Sciatic nerve (tissue), 2 donors: Measurements from ENCODE around the gene PI16. TPM values are rescaled to one million over a fixed set of nuclear protein-coding genes. Genes with fewer than 3 reads are reported as not detected.
"Not testable (repeated sequence)": the region's sequence is repeated elsewhere in the genome, so short reads cannot be mapped to it uniquely, and the experiment has no call there.

Experiments
- ATAC-seq: fragments of 200-7000 bp; cut with Tn5 transposase; one replicate; pipeline ENCODE4 v1.9.1; 2020; ENCODE audit warnings: mild to moderate bottlenecking, moderate library complexity
- DNase-seq: peaks from one replicate; pipeline ENCODE4 v3.0.0-alpha.2; 2020; ENCODE audit warnings: low spot score
- intact Hi-C: fragments of 100-400 bp; cut with DNase I; formaldehyde crosslinking; loops from one replicate; pipeline ENCODE4 v1.14.2; 2022
- total RNA-seq: library from RNA; stranded (reverse); fragmentation: NEBNext Ultra II Directional; extraction: Animal tissue kit (Norgen Biotek cat#: 25700); gene quantifications from one replicate; pipeline ENCODE4 v1.2.1, GENCODE V29; 2021
- donor health status: DM: no; HTN: no; CAD: no.
- donor health status: DM: no; HTN: no; CAD: no.

PI16 gene
- total RNA-seq, 1 donor from 2014 or later = 91.7 TPM

DNA sequence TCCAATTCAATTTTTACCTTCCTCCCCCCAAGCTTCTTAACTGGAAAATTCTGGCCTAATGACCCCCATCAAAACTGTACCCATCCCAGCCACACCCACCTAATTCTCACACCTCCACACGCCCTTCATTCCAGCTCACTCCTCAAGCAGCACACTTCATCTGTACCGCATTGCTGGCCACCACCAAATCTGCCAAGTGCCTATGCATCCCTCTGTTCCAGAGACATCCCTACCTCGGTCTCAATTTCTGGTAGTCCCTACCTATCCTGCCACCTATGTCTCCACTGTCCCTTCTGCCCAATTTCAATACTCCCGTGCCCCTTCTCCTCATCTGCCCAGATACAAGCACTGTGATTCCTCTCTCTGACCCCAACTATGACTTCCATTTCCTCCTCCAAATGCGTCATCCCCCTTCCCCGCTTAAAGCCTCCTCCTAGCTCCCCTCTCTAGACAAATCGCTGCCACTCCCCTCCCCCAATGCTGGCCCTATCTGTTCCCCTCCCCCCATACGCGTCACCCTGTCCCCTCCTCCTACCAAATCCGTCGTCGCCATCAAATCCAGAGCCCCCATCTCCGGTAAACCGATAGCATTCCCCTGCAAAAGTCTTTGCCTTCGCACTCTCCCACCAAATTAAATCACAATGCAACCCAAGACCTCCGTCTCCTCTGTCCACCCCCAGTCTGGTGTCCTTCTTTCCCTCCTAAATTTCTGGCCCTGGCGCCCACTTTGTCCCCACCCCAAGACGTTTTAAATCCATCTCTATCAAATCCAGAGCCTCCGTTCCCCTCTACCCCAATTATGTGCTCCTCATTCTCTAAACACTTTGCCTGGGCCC is 30.3 kb downstream of the PI16 start:
- DNase-seq (peak; percentile 77), ATAC-seq (peak; percentile 45)
- intact Hi-C loops = no loop called here

DNA sequence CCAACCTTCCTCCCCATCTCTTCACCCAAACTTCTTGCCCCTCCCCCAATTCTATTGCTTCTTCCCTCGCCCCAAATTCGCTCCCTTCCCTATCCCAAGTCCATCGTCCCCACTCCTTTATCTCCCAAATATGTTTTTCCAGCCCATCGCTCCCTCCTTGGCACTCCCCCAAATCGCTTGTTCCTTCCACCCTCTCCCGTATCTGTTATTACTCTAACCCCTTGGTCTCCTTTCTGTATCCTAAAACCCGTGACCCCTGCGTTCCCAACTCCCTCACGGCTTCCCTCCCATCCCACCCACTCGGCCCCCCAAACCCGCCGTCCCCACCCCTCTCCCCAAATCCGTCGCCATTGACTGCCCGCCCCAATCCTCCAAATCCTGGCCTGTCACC is 30.9 kb downstream of the PI16 start:
- intact Hi-C loops = no loop called here
- DNase-seq = no peak
- ATAC-seq = no peak

DNA sequence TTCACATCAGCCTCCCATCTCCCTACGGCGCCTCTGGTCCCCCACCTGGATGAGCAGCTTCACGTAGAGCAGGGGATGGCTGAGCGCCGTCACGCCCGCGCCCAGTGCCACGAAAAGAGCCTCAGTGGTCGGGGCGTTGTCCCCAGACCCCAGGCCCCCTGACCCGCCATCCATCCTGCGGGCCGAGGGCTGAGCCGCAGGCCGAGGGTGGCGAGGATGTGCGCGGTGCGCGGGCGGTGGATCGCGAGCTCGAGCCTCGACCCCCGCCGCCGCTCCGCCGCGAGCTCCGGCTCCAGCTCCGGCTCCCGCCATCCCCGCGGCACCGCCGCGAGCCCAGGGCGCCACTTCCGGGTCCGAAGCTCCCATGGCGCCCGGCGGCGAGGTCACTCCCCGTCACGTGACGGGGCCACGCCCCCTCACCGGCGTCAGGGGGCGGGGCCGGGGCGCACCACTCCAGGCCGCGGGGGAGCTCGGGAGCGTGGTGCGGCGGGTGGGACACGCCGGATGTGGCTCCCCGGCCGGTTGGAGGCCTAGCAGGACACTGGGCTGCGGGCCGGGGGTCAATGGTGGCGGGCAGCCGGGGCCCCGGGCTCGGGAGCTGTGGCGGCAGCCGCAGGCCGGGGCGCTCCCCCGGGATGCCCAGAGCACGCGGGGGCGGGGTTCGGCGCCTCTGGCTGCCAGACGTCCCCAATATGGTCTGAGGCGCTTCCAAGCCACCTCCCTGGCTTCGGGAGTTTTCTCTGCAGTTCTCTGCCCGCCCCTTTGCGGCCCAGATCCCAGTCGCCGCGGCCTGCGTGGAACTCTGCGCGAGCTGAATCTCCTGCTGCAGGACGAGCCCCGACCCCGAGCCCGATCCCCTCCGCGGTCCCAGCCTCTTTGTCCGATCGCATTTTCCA is 31.5 kb downstream of the PI16 start, which contains the start of gene MTCH1:
Gene MTCH1, minus strand, starts transcription at position 389 of the 896 bp plus-strand sequence. Its CDS starts 23 bp downstream, at position 366.
- intact Hi-C loops = no loop called here
- DNase-seq = peak; percentile 93
- peak; percentile 94 for ATAC-seq

DNA sequence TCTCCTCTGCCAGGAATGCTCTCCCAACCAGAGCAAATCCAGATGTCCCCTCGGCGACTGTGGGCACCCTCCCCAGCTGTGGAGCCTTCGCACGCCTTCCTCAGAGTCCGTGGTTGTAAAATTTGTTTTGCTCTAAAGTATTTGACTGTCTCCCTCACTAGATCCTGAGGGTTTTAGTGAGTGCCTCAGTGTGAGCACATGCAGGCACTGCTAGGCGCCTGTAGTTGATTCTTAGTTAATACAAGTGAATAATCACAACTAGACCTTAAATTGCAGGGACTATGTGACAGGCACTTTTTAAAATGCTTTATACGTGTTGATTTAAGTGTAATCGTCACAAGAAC is 32.1 kb downstream of the PI16 start:
- intact Hi-C loops = no loop called here
- ATAC-seq (peak; percentile 43), DNase-seq (no peak)

DNA sequence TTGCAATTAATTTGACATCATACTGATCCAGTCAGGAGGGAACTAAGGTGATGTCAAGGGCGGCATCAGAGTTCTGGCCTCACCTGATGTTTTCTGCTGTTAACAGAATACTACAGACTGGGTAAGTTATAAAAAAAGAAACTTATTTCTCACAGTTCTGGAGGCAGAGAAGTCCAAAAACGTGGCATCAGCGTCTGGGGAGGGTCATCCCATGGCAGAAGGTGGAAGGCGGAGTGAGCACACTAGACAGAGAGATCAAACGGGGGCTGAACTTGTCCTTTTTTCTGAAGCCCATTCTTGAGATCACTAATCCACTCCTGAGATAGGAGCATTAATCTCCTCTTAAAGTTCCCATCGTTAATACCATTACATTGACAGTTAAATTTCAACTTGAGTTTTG is 34.7 kb downstream of the PI16 start:
- intact Hi-C loops = no loop called here
- DNase-seq (no peak), ATAC-seq (no peak)

DNA sequence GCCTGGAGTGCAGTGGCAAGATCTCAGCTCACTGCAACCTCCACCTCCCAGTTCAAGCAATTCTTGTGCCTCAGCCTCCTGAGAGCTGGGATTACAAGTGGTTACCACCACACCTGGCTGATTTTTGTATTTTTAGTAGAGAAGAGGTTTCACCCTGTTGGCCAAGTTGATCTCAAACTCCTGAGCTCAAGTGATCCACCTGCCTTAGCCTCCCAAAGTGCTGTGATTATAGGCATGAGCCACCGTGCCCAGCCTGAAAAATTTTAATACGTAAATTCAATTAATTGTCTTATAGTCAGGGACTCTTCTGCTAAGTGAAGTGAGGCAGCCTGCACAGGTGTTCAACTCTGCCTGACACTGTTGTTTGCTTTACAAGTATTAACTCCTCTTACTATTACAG is 35.9 kb downstream of the PI16 start:
- intact Hi-C loops, ATAC-seq, DNase-seq: not testable (repeated sequence)

DNA sequence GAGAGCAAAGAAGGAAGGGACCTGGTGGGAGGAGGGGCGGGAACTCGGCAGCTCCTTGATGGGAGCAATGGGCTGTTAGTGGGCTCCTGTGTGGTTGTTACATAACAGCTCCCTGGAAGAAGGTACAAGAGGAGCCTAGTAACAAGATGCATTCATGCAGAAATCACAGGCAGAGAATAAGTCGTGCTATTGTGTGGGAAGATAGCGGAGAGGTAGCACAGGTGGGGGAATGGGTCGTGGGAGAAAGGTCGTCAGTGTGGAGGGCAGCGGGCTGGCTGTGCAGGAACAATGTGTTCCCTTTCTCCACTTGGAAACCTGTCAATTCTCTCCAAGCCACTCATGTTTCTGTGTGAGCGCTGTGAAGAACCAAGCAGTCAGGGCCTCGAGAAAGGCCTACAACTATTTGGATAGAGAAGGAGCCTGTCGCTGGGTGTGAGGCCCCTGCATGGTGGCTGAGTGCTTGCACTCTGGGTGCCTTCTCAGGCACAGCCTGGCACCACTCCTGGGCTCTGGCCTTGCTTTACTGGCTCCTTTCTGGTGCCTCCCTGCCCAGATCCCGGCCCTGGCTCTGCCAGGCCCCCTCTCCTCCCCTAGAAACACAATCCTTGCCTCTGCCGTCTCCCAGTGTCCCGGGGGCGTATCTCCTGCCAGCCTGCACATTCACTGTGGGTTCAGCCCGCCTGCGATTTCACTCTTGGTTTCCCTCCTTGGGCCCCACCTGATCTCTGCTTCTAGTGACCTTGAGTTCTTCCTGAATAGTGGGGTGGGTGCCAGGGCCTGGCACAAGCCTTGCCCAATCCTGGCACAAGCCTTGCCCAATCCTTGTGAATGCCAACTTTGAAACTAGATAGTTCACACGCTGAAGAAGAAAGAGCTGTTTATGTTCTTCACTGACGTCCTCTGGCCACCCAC is 43.5 kb downstream of the PI16 start:
- ATAC-seq (peak; percentile 53), DNase-seq (no peak)
- intact Hi-C loops = no loop called here

DNA sequence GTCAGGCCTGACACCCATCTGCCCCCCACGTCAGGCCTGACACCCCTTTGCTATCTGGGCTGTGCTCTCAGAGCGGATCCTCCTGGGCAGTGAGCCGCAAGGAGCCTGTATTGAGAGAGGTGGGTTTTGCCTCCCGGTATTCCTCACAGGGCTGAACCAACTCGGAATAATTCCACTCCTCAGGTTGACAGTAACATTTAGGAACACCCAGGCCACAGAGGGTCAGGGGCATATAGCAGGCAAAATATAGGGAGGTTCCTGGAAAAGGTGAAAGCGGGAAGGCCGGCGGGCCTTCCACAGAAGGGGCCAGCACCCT is 44.1 kb downstream of the PI16 start:
- DNase-seq = no peak
- intact Hi-C loops = no loop called here
- no peak for ATAC-seq

DNA sequence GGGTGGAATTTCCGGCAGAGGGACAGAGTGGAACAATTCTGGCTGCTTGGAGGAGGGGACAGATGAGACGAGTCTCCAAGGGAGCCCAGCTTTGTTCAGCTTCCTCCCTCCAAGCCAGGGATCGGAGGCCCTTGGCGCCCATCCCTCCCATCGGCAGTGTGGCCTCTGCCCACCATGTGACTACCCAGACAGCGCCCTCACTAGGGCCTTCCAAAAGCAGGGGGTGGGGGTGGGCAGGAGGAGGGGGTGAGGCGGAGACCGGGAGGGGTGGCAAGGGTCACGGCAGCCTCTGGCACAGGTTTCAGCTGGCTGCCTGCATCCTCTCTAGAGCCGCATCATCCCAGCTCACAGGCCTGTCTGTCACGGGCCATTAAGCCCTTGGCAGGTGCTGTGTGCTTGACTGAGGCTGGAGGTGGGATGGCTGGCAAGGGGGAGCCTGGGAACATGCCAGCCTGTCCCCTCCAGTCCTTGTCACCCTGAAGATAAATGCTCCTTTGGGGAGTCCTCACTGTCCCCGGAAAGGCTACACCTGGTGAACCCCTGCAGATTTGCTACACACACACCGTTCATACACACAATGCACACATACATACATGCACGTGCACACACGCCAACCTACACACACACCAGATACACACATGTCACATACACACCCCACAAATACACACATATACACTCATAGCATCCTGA is 44.7 kb downstream of the PI16 start:
- intact Hi-C loops = no loop called here
- ATAC-seq = no peak

DNA sequence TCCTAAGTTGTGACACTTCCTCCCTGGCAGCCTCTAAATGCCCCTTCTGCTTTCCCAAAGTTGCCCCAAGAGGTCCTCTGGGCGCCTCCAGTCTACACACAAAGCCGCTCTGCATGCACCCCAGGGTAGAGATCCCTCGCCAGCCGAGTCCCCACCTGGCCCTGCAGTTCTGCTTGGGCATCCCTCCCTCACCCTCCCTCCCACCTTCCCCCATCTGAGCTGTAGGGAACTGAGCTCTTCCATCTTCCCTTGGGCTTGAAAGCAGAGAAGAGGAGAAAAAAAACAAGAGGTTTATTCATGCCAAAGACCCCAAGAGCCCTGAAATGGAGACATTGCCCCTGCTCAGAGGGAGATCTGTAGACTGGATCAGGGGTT is 45.2 kb downstream of the PI16 start:
- intact Hi-C loops = no loop called here
- no peak for ATAC-seq
- DNase-seq = no peak

More for the DNA sequence above, 44.7 kb downstream of the PI16 start:
- DNase-seq = no peak

DNA sequence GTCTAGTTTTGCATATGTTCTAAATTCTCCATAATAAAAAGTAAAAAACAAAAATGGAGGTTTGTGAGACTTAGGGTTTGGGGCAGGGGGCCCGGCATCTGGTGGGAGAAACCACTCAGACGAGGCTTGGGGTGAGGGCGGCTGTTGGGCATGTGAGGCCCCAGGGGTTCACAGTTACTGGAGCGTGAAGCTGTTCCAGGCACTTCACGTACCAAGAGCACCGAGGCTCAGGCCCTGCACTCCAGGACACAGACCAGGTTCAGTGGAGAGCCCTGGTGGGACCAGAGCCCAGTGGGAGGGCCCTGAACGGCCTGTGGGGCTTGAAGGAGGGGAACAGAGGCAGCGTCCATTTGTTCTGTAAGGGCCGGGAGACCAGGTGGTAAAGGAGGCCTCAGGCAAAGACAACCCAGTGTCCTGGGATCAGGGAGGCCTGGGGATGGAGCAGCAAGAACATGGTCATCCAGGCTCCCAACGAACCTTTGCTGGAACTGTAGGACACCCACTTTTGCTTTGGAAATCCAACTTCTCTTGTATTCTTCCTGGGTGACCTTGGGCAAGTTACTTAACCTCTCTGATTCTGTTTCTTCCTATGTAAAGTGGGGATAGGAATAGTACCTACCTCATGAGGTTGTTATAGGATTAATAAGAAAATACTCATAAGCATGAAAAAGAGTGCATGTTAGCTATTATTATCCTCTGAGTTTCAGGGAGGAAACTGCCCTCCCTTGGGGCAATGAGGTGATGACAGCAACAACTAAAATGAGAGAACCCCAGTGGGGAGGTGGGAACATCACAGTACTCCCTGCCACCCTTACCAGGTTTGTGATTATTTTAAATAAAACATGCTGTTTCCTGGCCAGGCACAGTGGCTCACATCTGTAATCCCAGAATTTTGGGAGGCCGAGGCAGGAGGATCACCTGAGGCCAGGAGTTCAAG is 49.8 kb downstream of the PI16 start:
- intact Hi-C loops = no loop called here
- no peak for ATAC-seq

DNA sequence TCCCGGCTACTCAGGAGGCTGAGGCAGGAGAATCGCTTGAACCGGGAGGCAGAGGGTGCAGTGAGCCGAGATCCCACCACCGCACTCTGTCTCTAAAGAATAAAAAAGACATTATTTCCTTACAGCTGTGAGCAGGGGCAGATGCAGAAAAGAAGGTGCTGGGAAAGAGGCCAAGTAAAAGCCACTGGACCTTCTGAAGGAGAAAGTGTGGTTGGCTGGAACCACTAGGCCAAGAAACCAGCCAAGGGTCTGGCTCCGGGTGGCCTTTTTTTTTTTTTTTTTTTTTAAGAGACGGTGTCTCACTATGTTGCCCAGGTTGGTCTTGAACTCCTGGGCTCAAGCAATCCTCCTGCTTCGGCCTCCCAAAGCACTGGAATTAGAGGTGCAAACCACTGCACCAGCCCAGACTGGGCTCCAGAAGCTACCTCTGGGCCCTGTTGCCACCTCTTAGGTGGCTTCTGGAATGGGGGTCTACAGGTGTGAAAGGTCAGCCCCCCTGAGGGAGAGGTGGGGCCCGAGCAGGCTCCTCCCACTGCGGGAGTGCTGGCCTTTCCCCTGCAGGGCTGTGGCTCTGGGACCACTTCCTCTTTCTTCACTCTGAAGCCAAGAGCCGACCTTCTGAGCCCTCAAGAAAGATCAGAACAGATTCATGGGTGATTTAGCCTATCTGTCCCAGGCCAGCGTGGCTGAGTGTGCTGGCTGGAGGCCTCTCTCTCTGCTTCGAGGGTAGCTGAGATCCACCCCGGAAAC is 50.7 kb downstream of the PI16 start, which contains the start of gene FGD2:
Gene FGD2, plus strand, starts transcription at position 595 of the 750 bp plus-strand sequence. CDS start 163 bp downstream, outside the sequence.
- peak; percentile 18 for ATAC-seq
- intact Hi-C loops = no loop called here
- DNase-seq = no peak

More for the DNA sequence above, 49.8 kb downstream of the PI16 start:
- no peak for DNase-seq

DNA sequence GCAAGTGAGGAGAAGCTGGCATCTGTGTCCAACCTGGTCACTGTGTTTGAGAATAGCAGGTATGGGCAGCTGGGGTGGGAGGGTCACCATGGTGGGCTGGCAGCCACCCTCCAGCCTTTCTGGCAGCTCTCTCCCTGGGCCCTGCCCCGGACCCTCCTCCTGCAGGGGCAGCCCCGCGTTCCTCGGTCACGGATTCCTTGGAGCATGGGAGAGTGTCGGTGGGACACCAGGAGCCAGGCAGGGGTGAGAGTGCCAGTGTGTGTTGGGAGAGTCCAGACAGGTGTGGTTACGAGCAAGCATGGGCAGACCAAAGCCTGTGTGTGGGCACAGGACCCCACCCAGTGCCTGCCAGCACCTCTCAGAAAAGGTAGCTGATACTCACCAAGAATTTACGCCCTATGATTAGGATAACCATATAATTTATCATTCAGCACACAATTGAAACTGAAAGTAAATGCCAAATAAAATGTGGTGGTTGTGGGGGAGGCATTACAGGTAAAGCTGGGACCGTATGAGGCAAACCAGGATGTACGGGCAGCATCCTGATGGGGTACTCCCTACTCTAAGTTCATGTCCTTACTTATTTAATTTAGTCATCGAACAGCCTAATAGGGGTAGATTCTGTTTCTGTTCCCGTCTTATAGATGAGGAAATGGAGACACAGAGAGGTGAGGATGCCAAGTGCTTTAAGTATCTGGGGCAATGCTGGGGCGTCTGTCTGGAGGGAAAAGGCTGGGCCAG is 51.5 kb downstream of the PI16 start:
- intact Hi-C loops = no loop called here
- no peak for ATAC-seq
- no peak for DNase-seq

DNA sequence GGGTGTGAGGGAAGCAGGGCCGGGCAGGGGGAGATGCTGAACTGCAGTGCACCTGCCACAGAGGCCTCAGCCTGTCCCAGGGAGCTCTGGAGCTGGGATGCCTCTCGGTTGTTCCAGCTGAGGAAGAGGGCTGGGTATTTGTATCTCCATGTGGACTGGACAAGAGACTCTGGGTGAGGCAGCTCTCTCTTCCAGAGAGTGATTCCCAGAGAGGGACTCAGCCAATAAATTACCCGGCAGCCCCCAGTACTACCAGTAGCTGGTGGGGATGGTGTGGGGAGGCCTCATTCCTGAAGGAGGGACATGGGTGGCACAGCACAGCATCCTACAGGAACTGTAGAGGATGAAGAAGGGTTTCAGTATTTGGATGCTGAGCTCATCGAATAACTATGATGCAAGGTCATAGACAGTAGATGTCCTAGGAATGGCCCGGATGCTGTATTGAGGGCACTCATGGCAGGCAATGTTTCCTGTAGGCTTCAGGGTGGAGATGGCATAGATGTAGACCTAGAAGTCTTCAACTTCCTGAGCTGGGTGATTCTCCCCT is 52.3 kb downstream of the PI16 start:
- no peak for ATAC-seq
- intact Hi-C loops = no loop called here
- DNase-seq = no peak

DNA sequence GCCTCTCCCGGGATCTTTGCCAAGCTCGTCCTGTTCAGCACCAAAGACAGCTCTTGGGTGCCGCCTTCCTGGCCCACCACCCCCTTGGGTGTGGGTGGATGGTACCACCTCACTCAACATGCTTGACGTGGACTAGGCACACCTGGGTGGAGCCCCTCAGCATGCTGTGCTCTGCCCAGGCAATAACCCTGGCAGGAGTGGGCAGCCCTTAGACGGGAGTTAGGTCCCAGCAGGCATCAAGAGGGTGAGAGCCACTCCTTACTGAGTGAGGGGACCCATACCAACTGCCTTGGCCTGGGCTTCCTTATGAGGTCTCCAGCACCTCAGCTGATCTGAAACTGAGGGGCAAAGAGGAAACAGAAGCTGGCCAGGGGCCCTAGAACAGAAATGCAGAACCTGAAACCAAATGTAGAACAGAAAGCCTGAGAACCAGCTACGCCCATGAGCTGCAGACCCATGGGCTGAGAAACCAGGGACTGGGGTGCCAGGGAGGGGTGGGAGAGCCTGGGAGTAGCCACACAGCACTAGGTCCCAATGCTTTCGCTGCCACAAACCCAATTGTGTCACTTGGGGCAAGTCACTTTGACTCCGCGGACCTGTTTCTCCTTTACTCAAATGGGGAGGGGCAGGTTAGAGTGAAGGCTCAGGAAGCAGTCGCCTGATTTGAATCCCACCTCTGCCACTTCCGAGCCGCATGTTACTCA is 53.0 kb downstream of the PI16 start:
- ATAC-seq (peak; percentile 31), DNase-seq (no peak)
- intact Hi-C loops = no loop called here
